RPMI7951 (cell line): ENCODE results near the gene COPS7A. TPM values are rescaled to one million over a fixed set of nuclear protein-coding genes. Genes with fewer than 3 reads are reported as not detected.

Experiments
- DNase-seq: peaks from one replicate; pipeline ENCODE4 v3.0.0-alpha.2; 2012; ENCODE audit warnings: low read depth
- total RNA-seq: library from RNA; depleted of rRNA; stranded (reverse); fragments of >200 nt; shearing (Covaris generic); gene quantifications from 2 replicates; pipeline ENCODE4 v1.2.3, GENCODE V29; 2014

The COPS7A gene
- total RNA-seq, 1 experiment from 2014 or later, result 63.3 TPM

- no peak for DNase-seq
Observed at GRCh38 chr12:6750506-6750905, 26.7 kb downstream of the COPS7A start.

GRCh38 chr12:6751767-6752166, 27.9 kb downstream of the COPS7A start:
- no peak for DNase-seq

GRCh38 chr12:6752167-6752920, 28.5 kb downstream of the COPS7A start:
- DNase-seq, result peak; percentile 58

- peak; percentile 98 for DNase-seq
Observed at GRCh38 chr12:6752921-6753771, 29.3 kb downstream of the COPS7A start, which contains the start of gene MLF2. MLF2 (minus strand) TSS chr12:6753141; CDS start chr12:6752334, 807 bp downstream.

- no peak for DNase-seq
Observed at GRCh38 chr12:6753772-6754356, 30.0 kb downstream of the COPS7A start.

- no peak for DNase-seq
Observed at GRCh38 chr12:6754411-6754810, 30.6 kb downstream of the COPS7A start.

- DNase-seq, result no peak
Observed at GRCh38 chr12:6757028-6757690, 33.3 kb downstream of the COPS7A start.

- DNase-seq, result no peak
Observed at GRCh38 chr12:6758506-6759095, 34.8 kb downstream of the COPS7A start.

GRCh38 chr12:6759741-6760140, 35.9 kb downstream of the COPS7A start:
- DNase-seq, result no peak

- no peak for DNase-seq
Observed at GRCh38 chr12:6763380-6763779, 39.5 kb downstream of the COPS7A start.

- peak; percentile 100 for DNase-seq
Observed at GRCh38 chr12:6764011-6764828, 40.4 kb downstream of the COPS7A start.

- peak; percentile 23 for DNase-seq
Observed at GRCh38 chr12:6765048-6765633, 41.3 kb downstream of the COPS7A start.

GRCh38 chr12:6765634-6766581, 42.1 kb downstream of the COPS7A start, which contains the start of gene PTMS:
PTMS (plus strand) TSS chr12:6766363; CDS start chr12:6766706, 343 bp downstream.
- peak; percentile 96 for DNase-seq

- DNase-seq, result peak; percentile 62
Observed at GRCh38 chr12:6766651-6767349, 43.0 kb downstream of the COPS7A start.

GRCh38 chr12:6767353-6768319, 43.8 kb downstream of the COPS7A start:
- no peak for DNase-seq

GRCh38 chr12:6768437-6768914, 44.6 kb downstream of the COPS7A start:
- no peak for DNase-seq

- DNase-seq, result peak; percentile 24
Observed at GRCh38 chr12:6768990-6769389, 45.1 kb downstream of the COPS7A start.
